Transverse colon (tissue), 4 donors: ENCODE results near the gene SPATA31E1. TPM values are rescaled to one million over a fixed set of nuclear protein-coding genes. Genes with fewer than 3 reads are reported as not detected.
"Not testable (repeated sequence)": the region's sequence is repeated elsewhere in the genome, so short reads cannot be mapped to it uniquely, and the experiment has no call there.

ENCODE experiments used
- DNase-seq: peaks from one replicate; pipeline ENCODE4 v3.0.0-alpha.2; 2019
- H3K27ac ChIP-seq, 4 donors: fragments of 200-600 bp; sonication (generic); 2 replicates each; pipeline ENCODE4 v1.5.1; 2016 to 2018; ENCODE audit warnings: inconsistent platforms in 4 of 4
- H3K27me3 ChIP-seq: fragments of 200-600 bp; sonication (generic); 2 replicates; pipeline ENCODE4 v1.5.1; 2017; ENCODE audit warnings: inconsistent platforms
- H3K36me3 ChIP-seq, 4 donors: fragments of 200-600 bp; sonication (generic); 2 replicates each; pipeline ENCODE4 v1.5.1; 2017 to 2019; ENCODE audit warnings: inconsistent platforms in 4 of 4
- H3K4me1 ChIP-seq, 4 donors: fragments of 200-600 bp; sonication (generic); 2 replicates each; pipeline ENCODE4 v1.5.1; 2017 to 2020; ENCODE audit warnings: inconsistent platforms in 4 of 4
- H3K4me3 ChIP-seq, 4 donors: fragments of 200-600 bp; sonication (generic); 1 replicate in 1 of 4; 2 replicates in 3 of 4; pipeline versions ENCODE4 v1.5.1 to v1.6.1; 2017 to 2019; ENCODE audit warnings: inconsistent platforms in 4 of 4
- H3K9me3 ChIP-seq, 2 donors: fragments of 200-600 bp; sonication (generic); 2 replicates each; pipeline ENCODE4 v1.5.1; 2017 to 2019; ENCODE audit warnings: inconsistent platforms in 2 of 2
- EP300 ChIP-seq: sonication (generic); formaldehyde crosslinking; IDR thresholded peaks from one replicate; pipeline ENCODE4 v1.6.1; 2017; ENCODE audit warnings: antibody characterized with exemption, low read depth
- POLR2A ChIP-seq: fragments of 450-650 bp; IDR thresholded peaks from one replicate; pipeline ENCODE4 v1.6.1; 2016; ENCODE audit warnings: antibody characterized with exemption, mild to moderate bottlenecking, moderate library complexity
- POLR2AphosphoS5 ChIP-seq, 3 donors: sonication (generic); formaldehyde crosslinking; IDR thresholded peaks; one replicate each; pipeline ENCODE4 v1.6.1; 2016; ENCODE audit warnings: antibody characterized with exemption in 3 of 3
- WGBS, 2 donors: methylation state at CpG; one replicate each; pipeline ENCODE4 v1.1.5; 2018; ENCODE audit warnings: low coverage in 1 of 2; 5-methylcytosine and 5-hydroxymethylcytosine counted together
- in situ Hi-C, 4 donors: fragments of 200-750 bp; cut with MboI; loops; one replicate each; pipeline versions ENCODE4 v1.15.0 to v1.15.1; 2017; ENCODE audit warnings: low sequenced_read_pairs in 3 of 4, low pct_ligation_motif_present in 1 of 4, low pct_unique_long_range_greater_than_20kb in 1 of 4
- intact Hi-C: fragments of 100-400 bp; cut with DNase I; formaldehyde crosslinking; loops from one replicate; pipeline ENCODE4 v1.15.1; 2023; ENCODE audit warnings: low total_unique reads
- total RNA-seq, 4 donors: library from RNA; depleted of rRNA; stranded (reverse); fragments of >200 nt; gene quantifications; one replicate each; pipeline ENCODE4 v1.1.0, GENCODE V29; 2016
- TF ChIP-seq, protein P1 (sequence below), 5 experiments: fragments of 200-600 bp in 3 of 5; fragments of 450-650 bp in 2 of 5; sonication (generic) in 3 of 5; IDR thresholded peaks; 1 replicate in 2 of 5; 2 replicates in 3 of 5; pipeline ENCODE4 v1.5.1; 2016 to 2017; ENCODE audit warnings: antibody characterized with exemption in 5 of 5, inconsistent platforms in 3 of 5, mild to moderate bottlenecking in 2 of 5, moderate library complexity in 1 of 5

SPATA31E1 gene
- total RNA-seq, 4 donors from 2014 or later = not detected

GRCh38 chr9:87849144-87849758, 33.4 kb upstream of the SPATA31E1 start:
- in situ Hi-C loops = no loop called here

DNA sequence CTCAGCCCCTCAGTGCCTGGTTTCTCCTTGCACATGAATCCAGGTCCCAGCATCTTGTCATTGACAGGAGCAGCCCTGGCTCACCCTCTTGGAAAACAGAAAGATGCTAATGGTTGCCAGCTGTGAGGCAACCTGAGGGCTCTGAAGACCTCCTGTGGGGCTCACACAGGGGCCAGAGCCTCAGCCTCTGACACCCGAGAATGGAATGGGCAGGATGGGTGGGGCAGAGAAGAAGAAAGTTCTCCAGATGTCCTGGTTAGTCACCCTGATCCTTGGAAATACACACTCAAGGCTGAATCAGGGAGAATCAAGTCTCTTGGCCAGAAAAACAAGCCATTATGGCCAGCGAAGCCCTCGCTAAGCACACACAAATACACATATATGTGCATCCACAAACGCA, 32.3 kb upstream of the SPATA31E1 start:
- intact Hi-C loops (no loop called here), in situ Hi-C loops (no loop called here)
- no peak for TF ChIP-seq POLR2AphosphoS5 (IDR thresholded peaks at IDR 0.05)
- no peak for TF ChIP-seq POLR2A
- no peak for TF ChIP-seq EP300
- TF ChIP-seq, protein P1, sequence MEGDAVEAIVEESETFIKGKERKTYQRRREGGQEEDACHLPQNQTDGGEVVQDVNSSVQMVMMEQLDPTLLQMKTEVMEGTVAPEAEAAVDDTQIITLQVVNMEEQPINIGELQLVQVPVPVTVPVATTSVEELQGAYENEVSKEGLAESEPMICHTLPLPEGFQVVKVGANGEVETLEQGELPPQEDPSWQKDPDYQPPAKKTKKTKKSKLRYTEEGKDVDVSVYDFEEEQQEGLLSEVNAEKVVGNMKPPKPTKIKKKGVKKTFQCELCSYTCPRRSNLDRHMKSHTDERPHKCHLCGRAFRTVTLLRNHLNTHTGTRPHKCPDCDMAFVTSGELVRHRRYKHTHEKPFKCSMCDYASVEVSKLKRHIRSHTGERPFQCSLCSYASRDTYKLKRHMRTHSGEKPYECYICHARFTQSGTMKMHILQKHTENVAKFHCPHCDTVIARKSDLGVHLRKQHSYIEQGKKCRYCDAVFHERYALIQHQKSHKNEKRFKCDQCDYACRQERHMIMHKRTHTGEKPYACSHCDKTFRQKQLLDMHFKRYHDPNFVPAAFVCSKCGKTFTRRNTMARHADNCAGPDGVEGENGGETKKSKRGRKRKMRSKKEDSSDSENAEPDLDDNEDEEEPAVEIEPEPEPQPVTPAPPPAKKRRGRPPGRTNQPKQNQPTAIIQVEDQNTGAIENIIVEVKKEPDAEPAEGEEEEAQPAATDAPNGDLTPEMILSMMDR (IDR thresholded peaks at IDR 0.05) = no peak
- Histone ChIP-seq H3K27ac (no peak overlapping the region), H3K36me3 (no peaks in the 10 kb centered on the region), H3K9me3 (no peaks in the 10 kb centered on the region), H3K4me3 (no peak overlapping the region), H3K27me3 (no peaks in the 10 kb centered on the region), H3K4me1 (no peaks in the 10 kb centered on the region)
- 56% methylated on average over 4 of the region's 4 CpGs; no CpG with 5 or more reads in 1 of the 2 donors for whole genome bisulfite sequencing, 2 donors
- DNase-seq = no peak

More at GRCh38 chr9:87849144-87849758, 33.4 kb upstream of the SPATA31E1 start:
- 84% methylated on average over 3 of the region's 3 CpGs; no CpG with 5 or more reads in 1 of the 2 donors for WGBS, 2 donors
- no peaks in the 10 kb centered on the region for H3K27me3 ChIP-seq
- TF ChIP-seq EP300 (no peak), POLR2AphosphoS5 (IDR thresholded peaks at IDR 0.05) (no peak), POLR2A (no peak)
- TF ChIP-seq, protein P1 (IDR thresholded peaks at IDR 0.05) = no peak
- no peak for DNase-seq
- H3K27ac ChIP-seq = no peak overlapping the region
- no peak overlapping the region for H3K4me3 ChIP-seq
- no peaks in the 10 kb centered on the region for H3K4me1 ChIP-seq
- H3K9me3 ChIP-seq = no peaks in the 10 kb centered on the region
- intact Hi-C loops = no loop called here
- no peaks in the 10 kb centered on the region for H3K36me3 ChIP-seq

DNA sequence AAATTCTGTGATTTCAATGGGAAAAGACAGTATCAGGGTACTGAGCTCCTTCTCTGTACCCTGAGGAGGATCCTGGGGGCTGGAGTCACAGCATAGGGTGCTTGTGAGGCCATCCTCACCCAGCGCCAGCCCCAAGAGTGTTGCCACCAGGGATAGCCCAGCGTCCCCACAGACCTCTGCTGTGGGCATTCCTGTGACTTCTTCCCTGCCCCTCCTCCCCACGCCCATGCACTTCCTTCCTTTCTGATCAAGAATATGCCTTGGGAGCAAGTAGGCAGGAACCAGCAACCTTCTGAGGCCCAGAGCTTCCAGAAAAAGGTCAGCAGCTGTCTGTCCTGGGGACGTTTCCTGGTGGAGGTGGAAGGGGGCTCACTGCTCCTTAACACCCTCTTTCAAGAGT, 31.5 kb upstream of the SPATA31E1 start:
- WGBS, 2 donors = 87% methylated on average over 4 of the region's 4 CpGs; no CpG with 5 or more reads in 1 of the 2 donors
- DNase-seq, intact Hi-C loops, H3K36me3 ChIP-seq, H3K4me1 ChIP-seq, H3K9me3 ChIP-seq, H3K4me3 ChIP-seq, in situ Hi-C loops, H3K27me3 ChIP-seq, H3K27ac ChIP-seq: not testable (repeated sequence)

DNA sequence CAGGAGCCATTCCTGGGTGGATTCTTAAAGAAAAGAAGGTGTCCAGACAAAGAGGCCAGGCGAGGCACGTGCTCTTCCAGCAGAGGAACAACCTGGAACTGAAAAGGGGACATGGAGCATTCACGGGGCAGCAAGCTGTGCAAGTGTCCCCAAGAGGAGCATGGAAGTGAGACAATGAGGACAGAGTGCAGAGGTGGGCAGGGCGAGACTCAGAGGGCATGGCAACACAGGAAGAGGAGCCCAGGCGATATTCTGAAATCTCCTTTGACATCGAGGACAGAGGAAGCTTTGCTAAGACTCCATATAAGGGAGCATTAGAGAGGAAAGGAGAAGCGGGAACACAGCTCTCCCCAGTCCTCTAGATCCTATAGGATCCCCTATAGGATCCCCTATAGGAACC, 29.4 kb upstream of the SPATA31E1 start:
- DNase-seq = no peak
- TF ChIP-seq POLR2A = no peak
- TF ChIP-seq POLR2AphosphoS5 (IDR thresholded peaks at IDR 0.05) = no peak
- TF ChIP-seq, protein P1 (IDR thresholded peaks at IDR 0.05) = no peak
- TF ChIP-seq EP300 = no peak
- in situ Hi-C loops = no loop called here
- 82 to 100% methylated on average over 2 to 7 of the region's 7 CpGs for WGBS, 2 donors
- Histone ChIP-seq H3K9me3 (no peaks in the 10 kb centered on the region), H3K36me3 (no peaks in the 10 kb centered on the region), H3K4me3 (no peak overlapping the region), H3K27me3 (no peaks in the 10 kb centered on the region), H3K27ac (no peak overlapping the region), H3K4me1 (no peaks in the 10 kb centered on the region)
- intact Hi-C loops = loop anchor here (2.0 kb wide), 1 partner anchor 69 kb away; no protein-coding TSS in a partner anchor
